Tibial nerve (tissue), 3 donors: ENCODE results near the gene ST6GALNAC6.

Experiments
- CTCF ChIP-seq, 5 experiments: fragments of 200-600 bp in 3 of 5; fragments of 450-650 bp in 2 of 5; sonication (generic) in 3 of 5; IDR thresholded peaks; one replicate each; pipeline ENCODE4 v1.5.1; 2016 to 2019; ENCODE audit warnings: antibody characterized with exemption in 5 of 5, mild to moderate bottlenecking in 3 of 5, moderate library complexity in 2 of 5
- POLR2A ChIP-seq, 2 donors: fragments of 450-650 bp; IDR thresholded peaks; one replicate each; pipeline ENCODE4 v1.6.1; 2017; ENCODE audit warnings: antibody characterized with exemption in 2 of 2, mild to moderate bottlenecking in 2 of 2, moderate library complexity in 2 of 2

GRCh38 chr9:127885508-127886281 is 13.7 kb downstream of the ST6GALNAC6 start:
- TF ChIP-seq CTCF (IDR thresholded peaks at IDR 0.05) (no peak), POLR2A (IDR thresholded peaks at IDR 0.05) (no peak)
